ENCODE measurements around the gene ATP7B. TPM values are rescaled to one million over a fixed set of nuclear protein-coding genes. Genes with fewer than 3 reads are reported as not detected.

Gene ATP7B
- total RNA-seq, 1 donor = 5.6 TPM

GRCh38 chr13:51932231-51932630 is 79.0 kb downstream of the ATP7B start:
- no peak overlapping the region for H3K4me3 ChIP-seq (ENCODE audit: low read depth, low read length)
- TF ChIP-seq CTCF (IDR thresholded peaks at IDR 0.05; ENCODE audit: insufficient read depth, low read depth, low read length) = no peak
- DNase-seq (ENCODE audit: low read depth) = no peak

GRCh38 chr13:51931606-51932005 is 79.6 kb downstream of the ATP7B start:
- DNase-seq (ENCODE audit: low read depth) = no peak
- no peak overlapping the region for H3K4me3 ChIP-seq (ENCODE audit: low read depth, low read length)
- TF ChIP-seq CTCF (IDR thresholded peaks at IDR 0.05; ENCODE audit: insufficient read depth, low read depth, low read length) = no peak

- TF ChIP-seq CTCF (IDR thresholded peaks at IDR 0.05; ENCODE audit: insufficient read depth, low read depth, low read length) = no peak
- no peak overlapping the region for H3K4me3 ChIP-seq (ENCODE audit: low read depth, low read length)
- no peak for DNase-seq (ENCODE audit: low read depth)
These were observed 81.6 kb downstream of the ATP7B start for GRCh38 chr13:51929699-51930098.

GRCh38 chr13:51928231-51928630 is 83.0 kb downstream of the ATP7B start:
- no peak overlapping the region for H3K4me3 ChIP-seq (ENCODE audit: low read depth, low read length)
- DNase-seq (ENCODE audit: low read depth) = no peak
- TF ChIP-seq CTCF (IDR thresholded peaks at IDR 0.05; ENCODE audit: insufficient read depth, low read depth, low read length) = no peak

- no peak for DNase-seq (ENCODE audit: low read depth)
- no peak overlapping the region for H3K4me3 ChIP-seq (ENCODE audit: low read depth, low read length)
- TF ChIP-seq CTCF (IDR thresholded peaks at IDR 0.05; ENCODE audit: insufficient read depth, low read depth, low read length) = no peak
These were observed 84.1 kb downstream of the ATP7B start for GRCh38 chr13:51927129-51927528.

- no peak for TF ChIP-seq CTCF (IDR thresholded peaks at IDR 0.05; ENCODE audit: insufficient read depth, low read depth, low read length)
- no peak for DNase-seq (ENCODE audit: low read depth)
- no peak overlapping the region for H3K4me3 ChIP-seq (ENCODE audit: low read depth, low read length)
These were observed 84.7 kb downstream of the ATP7B start for GRCh38 chr13:51926528-51926885.

GRCh38 chr13:51925865-51926527 is 85.3 kb downstream of the ATP7B start:
- DNase-seq (ENCODE audit: low read depth) = no peak
- no peak for TF ChIP-seq CTCF (IDR thresholded peaks at IDR 0.05; ENCODE audit: insufficient read depth, low read depth, low read length)
- H3K4me3 ChIP-seq (ENCODE audit: low read depth, low read length) = no peak overlapping the region
